Measurements from ENCODE around the gene RAN.

GRCh38 chr12:130916241-130916911 is 44.5 kb downstream of the RAN start:
- TF ChIP-seq CTCF (conservative IDR thresholded peaks at IDR 0.05) (peak; percentile 74), EZH2 (IDR thresholded peaks at IDR 0.05; ENCODE audit: low read depth) (no peak)
